ENCODE data around the gene ZBTB38. TPM values are rescaled to one million over a fixed set of nuclear protein-coding genes. Genes with fewer than 3 reads are reported as not detected.
A peak's percentile ranks its signal among the peaks of the same experiment; 100 is the strongest.

ZBTB38 gene
- total RNA-seq, 1 donor from 2014 or later, result 46.7 TPM

DNA sequence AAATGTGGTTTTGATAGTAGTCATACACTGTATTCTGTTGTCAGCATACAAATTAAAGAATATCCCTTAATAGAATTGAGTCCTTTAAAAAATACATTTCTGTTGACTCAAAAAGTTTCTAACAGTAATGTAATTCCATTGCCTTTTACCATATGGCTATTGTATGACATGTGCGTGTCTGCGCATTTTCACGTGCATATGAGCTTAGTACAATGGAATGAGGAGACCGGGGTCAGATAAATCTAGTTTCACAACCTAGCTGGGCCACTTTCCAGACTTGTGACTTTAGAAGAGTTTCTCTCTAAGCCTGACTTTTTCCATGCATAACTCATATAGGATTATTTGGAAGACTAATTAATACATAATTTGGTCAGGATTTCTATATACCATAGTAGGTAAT is 38.7 kb downstream of the ZBTB38 start:
- H3K27me3 Mint-ChIP-seq (ENCODE audit: low read depth), result no peaks in the 10 kb centered on the region
- no peak for DNase-seq (ENCODE audit: low spot score in 2 of 2, unreplicated experiment in 2 of 2)
- TF ChIP-seq, protein P1, sequence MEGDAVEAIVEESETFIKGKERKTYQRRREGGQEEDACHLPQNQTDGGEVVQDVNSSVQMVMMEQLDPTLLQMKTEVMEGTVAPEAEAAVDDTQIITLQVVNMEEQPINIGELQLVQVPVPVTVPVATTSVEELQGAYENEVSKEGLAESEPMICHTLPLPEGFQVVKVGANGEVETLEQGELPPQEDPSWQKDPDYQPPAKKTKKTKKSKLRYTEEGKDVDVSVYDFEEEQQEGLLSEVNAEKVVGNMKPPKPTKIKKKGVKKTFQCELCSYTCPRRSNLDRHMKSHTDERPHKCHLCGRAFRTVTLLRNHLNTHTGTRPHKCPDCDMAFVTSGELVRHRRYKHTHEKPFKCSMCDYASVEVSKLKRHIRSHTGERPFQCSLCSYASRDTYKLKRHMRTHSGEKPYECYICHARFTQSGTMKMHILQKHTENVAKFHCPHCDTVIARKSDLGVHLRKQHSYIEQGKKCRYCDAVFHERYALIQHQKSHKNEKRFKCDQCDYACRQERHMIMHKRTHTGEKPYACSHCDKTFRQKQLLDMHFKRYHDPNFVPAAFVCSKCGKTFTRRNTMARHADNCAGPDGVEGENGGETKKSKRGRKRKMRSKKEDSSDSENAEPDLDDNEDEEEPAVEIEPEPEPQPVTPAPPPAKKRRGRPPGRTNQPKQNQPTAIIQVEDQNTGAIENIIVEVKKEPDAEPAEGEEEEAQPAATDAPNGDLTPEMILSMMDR (IDR thresholded peaks at IDR 0.05; ENCODE audit: unreplicated experiment), result no peak

GRCh38 chr3:141407825-141408224 is 39.5 kb downstream of the ZBTB38 start:
- Mint-ChIP-seq H3K36me3 (peaks cover 31% of the 10 kb centered on the region), H3K27ac (peak overlapping the region; percentile 44), H3K9me3 (no peaks in the 10 kb centered on the region), H3K4me1 (peaks cover 54% of the 10 kb centered on the region), H3K27me3 (ENCODE audit: low read depth) (no peaks in the 10 kb centered on the region), H3K4me3 (no peak overlapping the region)
- TF ChIP-seq, protein P1 (IDR thresholded peaks at IDR 0.05; ENCODE audit: unreplicated experiment), result no peak
- no peak for DNase-seq (ENCODE audit: low spot score in 2 of 2, unreplicated experiment in 2 of 2)

More for the DNA sequence above, 38.7 kb downstream of the ZBTB38 start:
- Mint-ChIP-seq H3K36me3 (peaks cover 31% of the 10 kb centered on the region), H3K27ac (peak overlapping the region; percentile 84), H3K9me3 (no peaks in the 10 kb centered on the region), H3K4me3 (no peak overlapping the region), H3K4me1 (peaks cover 48% of the 10 kb centered on the region)

- Mint-ChIP-seq H3K36me3 (peaks cover 35% of the 10 kb centered on the region), H3K9me3 (no peaks in the 10 kb centered on the region), H3K4me1 (peaks cover 58% of the 10 kb centered on the region), H3K27ac (no peak overlapping the region), H3K4me3 (no peak overlapping the region), H3K27me3 (ENCODE audit: low read depth) (no peaks in the 10 kb centered on the region)
- no peak for DNase-seq (ENCODE audit: low spot score in 2 of 2, unreplicated experiment in 2 of 2)
- TF ChIP-seq, protein P1 (IDR thresholded peaks at IDR 0.05; ENCODE audit: unreplicated experiment), result no peak
Measured at GRCh38 chr3:141408596-141408995, 40.3 kb downstream of the ZBTB38 start.

DNA sequence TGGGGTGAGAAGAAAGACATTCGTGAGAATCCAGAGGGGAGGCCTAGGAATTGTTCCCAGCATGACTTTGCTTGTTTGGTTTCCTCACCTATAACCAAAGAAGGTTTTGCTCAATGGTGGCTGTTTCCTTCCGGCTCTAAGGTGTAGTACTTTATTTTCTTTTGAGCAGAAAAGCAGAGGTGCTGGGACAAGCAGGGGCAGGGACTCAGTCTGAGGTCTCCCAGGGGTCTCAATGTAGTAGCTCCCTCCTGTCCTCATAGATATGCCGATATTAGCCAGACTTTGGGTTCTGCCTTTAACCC is 41.6 kb downstream of the ZBTB38 start:
- peaks cover 35% of the 10 kb centered on the region for H3K36me3 Mint-ChIP-seq
- H3K4me1 Mint-ChIP-seq, result peaks cover 62% of the 10 kb centered on the region
- DNase-seq (ENCODE audit: low spot score in 2 of 2, unreplicated experiment in 2 of 2), result no peak
- H3K4me3 Mint-ChIP-seq, result no peak overlapping the region
- H3K27me3 Mint-ChIP-seq (ENCODE audit: low read depth), result no peaks in the 10 kb centered on the region
- TF ChIP-seq, protein P1 (IDR thresholded peaks at IDR 0.05; ENCODE audit: unreplicated experiment), result no peak
- no peaks in the 10 kb centered on the region for H3K9me3 Mint-ChIP-seq
- H3K27ac Mint-ChIP-seq, result peak overlapping the region; percentile 87

DNA sequence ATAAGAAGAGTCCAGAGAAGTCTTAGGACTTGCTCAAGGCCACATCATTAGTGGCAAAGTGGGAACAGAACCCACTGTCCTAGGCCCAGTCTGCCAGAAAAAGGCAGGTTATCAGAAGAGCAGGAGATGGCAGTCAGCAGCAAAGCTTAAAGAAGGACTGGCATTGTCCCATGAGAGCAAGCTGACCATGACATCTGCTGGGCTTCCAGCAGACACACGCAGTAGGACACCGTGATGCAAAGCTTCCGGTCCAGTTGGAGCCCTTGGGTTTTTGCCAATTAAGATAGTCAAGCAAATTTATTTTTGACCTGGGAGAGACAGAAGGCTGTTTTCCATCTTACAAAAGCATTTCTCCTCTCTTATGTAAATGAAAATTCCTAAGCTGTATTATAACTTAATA is 42.1 kb downstream of the ZBTB38 start:
- no peak for DNase-seq (ENCODE audit: low spot score in 2 of 2, unreplicated experiment in 2 of 2)
- Mint-ChIP-seq H3K27me3 (ENCODE audit: low read depth) (no peaks in the 10 kb centered on the region), H3K4me3 (no peak overlapping the region), H3K9me3 (no peaks in the 10 kb centered on the region), H3K27ac (peak overlapping the region; percentile 87), H3K4me1 (peaks cover 62% of the 10 kb centered on the region), H3K36me3 (peaks cover 34% of the 10 kb centered on the region)
- TF ChIP-seq, protein P1 (IDR thresholded peaks at IDR 0.05; ENCODE audit: unreplicated experiment), result no peak

DNA sequence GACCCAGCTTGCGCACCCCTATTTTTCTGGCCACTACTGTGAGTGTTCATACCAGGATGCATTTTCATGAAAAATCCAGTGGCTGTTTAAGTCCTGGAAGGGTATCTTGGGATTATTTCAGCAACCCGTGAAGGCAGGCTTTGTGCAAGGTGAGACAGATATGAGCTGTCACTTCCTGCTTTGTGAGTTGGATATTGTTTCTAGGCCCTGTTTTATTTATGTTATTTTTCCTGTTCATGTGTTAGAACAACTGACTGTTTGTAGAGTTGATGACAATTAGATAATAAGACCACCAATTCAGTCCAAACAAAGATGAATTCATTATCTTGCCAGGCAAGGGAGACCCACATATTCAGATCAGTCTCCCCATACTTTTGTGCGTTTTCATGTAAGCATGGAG is 42.5 kb downstream of the ZBTB38 start:
- peak overlapping the region; percentile 99 for H3K27ac Mint-ChIP-seq
- H3K4me3 Mint-ChIP-seq, result no peak overlapping the region
- H3K4me1 Mint-ChIP-seq, result peaks cover 60% of the 10 kb centered on the region
- DNase-seq (ENCODE audit: low spot score in 2 of 2, unreplicated experiment in 2 of 2), result no peak
- H3K36me3 Mint-ChIP-seq, result peaks cover 32% of the 10 kb centered on the region
- H3K27me3 Mint-ChIP-seq (ENCODE audit: low read depth), result no peaks in the 10 kb centered on the region
- TF ChIP-seq, protein P1 (IDR thresholded peaks at IDR 0.05; ENCODE audit: unreplicated experiment), result no peak
- no peaks in the 10 kb centered on the region for H3K9me3 Mint-ChIP-seq

All from mesothelial cell of epicardium (in vitro differentiated cells).